WI38 (cell line): Measurements from ENCODE around the gene EVI2A.

Experiments
- H3K4me3 ChIP-seq: 2 replicates; pipeline ENCODE4 v1.5.1; 2011; ENCODE audit warnings: low read depth, mild to moderate bottlenecking, control low read depth, low read length
- TF ChIP-seq, protein P1 (sequence below): IDR thresholded peaks from 2 replicates; pipeline ENCODE4 v1.5.1; 2012; ENCODE audit warnings: low read depth, mild to moderate bottlenecking, control low read depth, low read length

Gene EVI2A

GRCh38 chr17:31275116-31275515, 46.3 kb downstream of the EVI2A start:
- no peak overlapping the region for H3K4me3 ChIP-seq
- TF ChIP-seq, protein P1, sequence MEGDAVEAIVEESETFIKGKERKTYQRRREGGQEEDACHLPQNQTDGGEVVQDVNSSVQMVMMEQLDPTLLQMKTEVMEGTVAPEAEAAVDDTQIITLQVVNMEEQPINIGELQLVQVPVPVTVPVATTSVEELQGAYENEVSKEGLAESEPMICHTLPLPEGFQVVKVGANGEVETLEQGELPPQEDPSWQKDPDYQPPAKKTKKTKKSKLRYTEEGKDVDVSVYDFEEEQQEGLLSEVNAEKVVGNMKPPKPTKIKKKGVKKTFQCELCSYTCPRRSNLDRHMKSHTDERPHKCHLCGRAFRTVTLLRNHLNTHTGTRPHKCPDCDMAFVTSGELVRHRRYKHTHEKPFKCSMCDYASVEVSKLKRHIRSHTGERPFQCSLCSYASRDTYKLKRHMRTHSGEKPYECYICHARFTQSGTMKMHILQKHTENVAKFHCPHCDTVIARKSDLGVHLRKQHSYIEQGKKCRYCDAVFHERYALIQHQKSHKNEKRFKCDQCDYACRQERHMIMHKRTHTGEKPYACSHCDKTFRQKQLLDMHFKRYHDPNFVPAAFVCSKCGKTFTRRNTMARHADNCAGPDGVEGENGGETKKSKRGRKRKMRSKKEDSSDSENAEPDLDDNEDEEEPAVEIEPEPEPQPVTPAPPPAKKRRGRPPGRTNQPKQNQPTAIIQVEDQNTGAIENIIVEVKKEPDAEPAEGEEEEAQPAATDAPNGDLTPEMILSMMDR: no peak

DNA sequence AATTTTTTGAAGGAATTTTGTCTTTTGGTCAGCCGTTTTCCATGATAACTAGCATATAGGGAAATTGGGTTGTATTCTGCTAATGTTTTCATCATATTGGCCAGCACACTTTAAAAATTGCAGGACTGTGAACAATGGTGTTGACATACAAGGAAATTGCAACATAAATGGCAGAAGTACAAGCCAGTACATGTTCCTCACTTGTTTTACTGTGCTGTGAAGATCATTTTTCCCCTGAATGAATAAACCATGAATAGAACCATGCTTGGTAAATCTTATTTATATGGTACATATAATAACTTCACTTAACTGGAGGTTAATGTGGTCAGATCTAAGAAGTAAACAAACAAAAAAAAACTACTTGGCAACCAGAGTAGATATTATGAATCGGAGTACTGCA, 47.2 kb downstream of the EVI2A start:
- H3K4me3 ChIP-seq: no peak overlapping the region
- TF ChIP-seq, protein P1: no peak

DNA sequence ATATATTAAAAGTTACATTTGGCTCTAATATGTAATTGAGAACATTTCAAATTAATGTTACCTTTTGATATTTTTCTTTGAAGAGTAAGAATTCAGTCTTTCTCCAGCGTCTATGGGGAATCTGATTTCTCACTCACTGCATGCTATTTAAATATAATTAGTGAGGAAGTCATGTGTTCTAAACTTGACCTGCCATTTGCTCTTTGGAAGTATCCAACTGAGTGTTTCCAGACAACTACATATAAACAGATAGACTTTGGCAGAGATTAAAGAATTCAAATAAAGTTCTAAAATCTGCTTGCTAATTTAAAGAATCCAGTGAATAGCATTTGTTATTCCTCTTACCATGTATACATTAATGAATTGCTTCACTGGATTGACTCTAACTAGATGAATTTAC, 47.9 kb downstream of the EVI2A start:
- TF ChIP-seq, protein P1: no peak
- no peak overlapping the region for H3K4me3 ChIP-seq

GRCh38 chr17:31272803-31273202, 48.6 kb downstream of the EVI2A start:
- TF ChIP-seq, protein P1: no peak
- H3K4me3 ChIP-seq: no peak overlapping the region

DNA sequence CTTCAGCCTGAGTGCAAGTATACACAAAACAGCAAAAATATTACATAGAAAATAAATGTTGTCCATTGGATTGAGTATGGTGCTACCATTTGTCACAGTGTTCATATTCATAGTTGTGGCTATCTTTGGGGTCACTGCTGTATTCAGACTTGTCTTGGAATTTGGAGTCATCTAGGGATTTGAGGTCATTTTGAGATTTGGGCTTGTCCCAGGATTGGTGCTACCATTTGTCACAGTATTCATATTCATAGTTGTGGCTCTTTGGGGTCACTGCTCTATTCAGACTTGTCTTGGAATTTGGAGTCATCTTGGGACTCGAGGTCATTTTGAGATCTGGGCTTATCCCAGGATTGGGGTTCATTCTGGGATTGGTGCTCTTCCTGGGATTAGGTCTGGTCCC, 49.2 kb downstream of the EVI2A start:
- TF ChIP-seq, protein P1: no peak
- no peak overlapping the region for H3K4me3 ChIP-seq

DNA sequence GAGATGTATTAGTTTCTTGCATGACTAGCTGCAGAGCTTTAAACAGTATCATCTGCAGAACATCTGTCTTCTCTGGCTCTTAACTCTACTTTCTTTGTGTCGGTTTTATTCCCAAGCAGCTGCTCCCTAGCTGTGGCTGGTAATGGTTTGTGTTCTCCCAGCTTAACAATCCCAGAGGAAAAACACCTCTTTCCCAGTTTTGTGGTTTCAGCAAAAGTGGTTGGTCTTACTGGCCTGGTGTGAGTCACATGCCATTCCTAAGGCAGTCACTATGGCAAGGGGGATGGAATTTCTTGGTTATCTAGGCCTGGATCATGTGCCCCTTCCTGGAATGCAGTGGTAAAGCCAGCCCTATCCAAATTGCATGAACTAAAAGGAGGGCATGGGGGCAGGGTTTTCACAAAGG, 51.8 kb downstream of the EVI2A start:
- TF ChIP-seq, protein P1: no peak
- no peak overlapping the region for H3K4me3 ChIP-seq

- H3K4me3 ChIP-seq: no peak overlapping the region
Measured at GRCh38 chr17:31269036-31269577, 52.3 kb downstream of the EVI2A start.

More at GRCh38 chr17:31269036-31269577, 52.3 kb downstream of the EVI2A start:
- TF ChIP-seq, protein P1: no peak
